Lower lobe of right lung (tissue), 2 donors: ENCODE data around the gene FAM180A. TPM values are rescaled to one million over a fixed set of nuclear protein-coding genes. Genes with fewer than 3 reads are reported as not detected.

Experiments
- ATAC-seq, 2 donors: fragments of 200-7000 bp; cut with Tn5 transposase; one replicate each; pipeline ENCODE4 v1.9.1; 2020 to 2022; ENCODE audit warnings: mild to moderate bottlenecking in 2 of 2, moderate library complexity in 2 of 2
- DNase-seq: peaks from one replicate; pipeline ENCODE4 v3.0.0-alpha.2; 2020
- H3K27ac ChIP-seq: fragments of 200-600 bp; one replicate; pipeline ENCODE4 v1.8.0; 2022
- H3K27me3 ChIP-seq: fragments of 200-600 bp; one replicate; pipeline ENCODE4 v1.8.0; 2022; ENCODE audit warnings: low read depth
- H3K36me3 ChIP-seq: fragments of 200-600 bp; one replicate; pipeline ENCODE4 v1.8.0; 2022; ENCODE audit warnings: mild to moderate bottlenecking
- H3K4me1 ChIP-seq: fragments of 200-600 bp; one replicate; pipeline ENCODE4 v1.8.0; 2022
- H3K4me3 ChIP-seq: fragments of 200-600 bp; one replicate; pipeline ENCODE4 v1.8.0; 2022; ENCODE audit warnings: mild to moderate bottlenecking
- H3K9me3 ChIP-seq: fragments of 200-600 bp; one replicate; pipeline ENCODE4 v1.8.0; 2022
- intact Hi-C: fragments of 100-400 bp; cut with DNase I; formaldehyde crosslinking; loops from one replicate; pipeline ENCODE4 v1.11.0; 2022
- total RNA-seq: library from RNA; stranded (reverse); fragmentation: NEBNext Ultra II Directional; extraction: Animal tissue kit (Norgen Biotek cat#: 25700); gene quantifications from one replicate; pipeline ENCODE4 v1.2.1, GENCODE V29; 2021
- TF ChIP-seq, protein P1 (sequence below): fragments of 200-600 bp; IDR thresholded peaks from one replicate; pipeline ENCODE4 v1.8.0; 2022; ENCODE audit warnings: antibody characterized with exemption, mild to moderate bottlenecking
- donor health status: DM: no; HTN: yes; CAD: no; lungs with severe emphysema.

Gene FAM180A
- total RNA-seq, 1 donor from 2014 or later = 3.0 TPM

DNA sequence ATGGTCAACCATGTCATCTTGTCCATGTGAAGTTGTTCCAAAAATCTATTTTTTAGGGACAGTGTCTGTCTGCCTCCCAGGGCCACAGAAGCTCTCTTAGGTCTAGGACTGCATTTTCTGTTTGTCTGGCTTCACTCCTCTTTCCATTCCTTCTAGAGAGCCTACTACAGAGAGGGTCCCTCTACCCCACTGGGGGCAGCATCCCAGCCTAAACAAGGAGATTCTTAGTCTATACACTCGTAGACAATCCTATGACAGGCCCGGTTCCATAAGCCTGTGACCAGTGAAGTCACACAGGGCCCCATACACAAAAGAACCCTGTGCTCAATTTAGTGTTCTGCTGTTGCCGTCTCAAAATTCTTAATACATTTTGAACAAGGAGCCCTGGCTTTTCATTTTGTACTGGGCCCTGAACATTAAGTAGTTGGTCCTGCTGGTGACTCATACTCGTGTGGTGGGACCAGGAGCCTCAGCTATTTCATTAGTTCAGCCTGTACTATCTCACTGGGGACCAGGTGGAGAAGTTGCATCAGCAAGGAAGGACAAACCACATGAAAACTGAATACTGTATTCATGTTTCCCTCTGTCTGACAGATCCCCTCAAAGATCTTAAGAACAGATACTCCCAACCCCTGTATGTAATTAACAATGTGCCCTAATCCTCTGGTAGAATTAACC lies 23.5 kb upstream of the FAM180A start:
- ATAC-seq (no peak), DNase-seq (no peak)
- Histone ChIP-seq H3K9me3 (no peaks in the 10 kb centered on the region), H3K4me3 (no peak overlapping the region), H3K27ac (peak overlapping the region; percentile 46), H3K27me3 (no peaks in the 10 kb centered on the region), H3K4me1 (peaks cover 30% of the 10 kb centered on the region), H3K36me3 (no peaks in the 10 kb centered on the region)
- intact Hi-C loops = no loop called here
- TF ChIP-seq, protein P1, sequence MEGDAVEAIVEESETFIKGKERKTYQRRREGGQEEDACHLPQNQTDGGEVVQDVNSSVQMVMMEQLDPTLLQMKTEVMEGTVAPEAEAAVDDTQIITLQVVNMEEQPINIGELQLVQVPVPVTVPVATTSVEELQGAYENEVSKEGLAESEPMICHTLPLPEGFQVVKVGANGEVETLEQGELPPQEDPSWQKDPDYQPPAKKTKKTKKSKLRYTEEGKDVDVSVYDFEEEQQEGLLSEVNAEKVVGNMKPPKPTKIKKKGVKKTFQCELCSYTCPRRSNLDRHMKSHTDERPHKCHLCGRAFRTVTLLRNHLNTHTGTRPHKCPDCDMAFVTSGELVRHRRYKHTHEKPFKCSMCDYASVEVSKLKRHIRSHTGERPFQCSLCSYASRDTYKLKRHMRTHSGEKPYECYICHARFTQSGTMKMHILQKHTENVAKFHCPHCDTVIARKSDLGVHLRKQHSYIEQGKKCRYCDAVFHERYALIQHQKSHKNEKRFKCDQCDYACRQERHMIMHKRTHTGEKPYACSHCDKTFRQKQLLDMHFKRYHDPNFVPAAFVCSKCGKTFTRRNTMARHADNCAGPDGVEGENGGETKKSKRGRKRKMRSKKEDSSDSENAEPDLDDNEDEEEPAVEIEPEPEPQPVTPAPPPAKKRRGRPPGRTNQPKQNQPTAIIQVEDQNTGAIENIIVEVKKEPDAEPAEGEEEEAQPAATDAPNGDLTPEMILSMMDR = no peak

DNA sequence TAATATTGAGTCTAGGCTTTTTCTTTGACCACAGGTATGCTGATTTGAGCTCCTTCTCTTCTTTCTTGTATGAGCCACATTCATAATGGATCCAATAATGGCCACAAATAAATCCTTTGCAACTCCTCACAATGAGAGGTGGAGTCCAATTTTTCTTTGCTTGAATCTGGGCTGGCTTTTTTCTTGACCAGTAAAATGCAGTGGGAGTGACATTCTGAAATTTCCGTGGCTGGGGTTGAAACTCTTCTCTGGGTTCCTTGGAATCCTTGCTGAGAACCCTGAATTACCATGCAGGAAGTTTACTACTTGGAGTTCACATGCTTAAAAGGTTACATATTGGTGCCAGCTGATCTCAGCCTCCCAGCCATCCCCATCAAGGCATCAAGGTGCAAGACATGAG lies 22.4 kb upstream of the FAM180A start:
- H3K27ac ChIP-seq = no peak overlapping the region
- TF ChIP-seq, protein P1 = no peak
- ATAC-seq (no peak), DNase-seq (no peak)
- H3K36me3 ChIP-seq = no peaks in the 10 kb centered on the region
- H3K9me3 ChIP-seq = no peaks in the 10 kb centered on the region
- no peak overlapping the region for H3K4me3 ChIP-seq
- intact Hi-C loops = no loop called here
- no peaks in the 10 kb centered on the region for H3K27me3 ChIP-seq
- peaks cover 30% of the 10 kb centered on the region for H3K4me1 ChIP-seq

DNA sequence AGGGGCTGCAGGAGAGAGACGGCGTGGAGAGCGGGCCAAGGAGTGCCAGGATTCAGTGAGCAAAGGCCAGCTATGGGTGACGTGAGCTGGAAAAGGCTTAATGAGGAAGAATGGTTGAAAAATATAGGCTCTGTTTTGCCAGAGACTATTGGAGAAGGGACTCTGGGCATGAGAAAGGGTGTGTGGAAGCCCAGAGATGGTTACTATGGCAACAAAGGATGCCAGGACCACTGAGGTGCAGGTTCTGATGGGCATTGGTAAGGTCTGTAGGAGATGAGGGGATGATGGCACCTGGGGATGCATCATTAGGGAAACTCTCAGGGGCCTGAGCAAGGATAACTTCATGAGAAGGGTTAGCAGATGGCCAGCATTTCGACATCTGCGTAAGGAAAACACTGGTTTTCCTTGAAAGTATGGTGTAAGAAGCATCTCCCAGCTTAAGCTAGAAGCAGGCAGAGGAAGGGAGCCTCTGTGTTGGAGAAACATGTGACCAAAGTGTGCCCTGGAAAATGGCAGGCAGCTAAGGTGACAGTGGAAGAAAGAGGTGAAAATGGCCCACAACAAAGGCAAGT lies 21.6 kb upstream of the FAM180A start:
- Histone ChIP-seq H3K27ac (no peak overlapping the region), H3K36me3 (no peaks in the 10 kb centered on the region)

DNA sequence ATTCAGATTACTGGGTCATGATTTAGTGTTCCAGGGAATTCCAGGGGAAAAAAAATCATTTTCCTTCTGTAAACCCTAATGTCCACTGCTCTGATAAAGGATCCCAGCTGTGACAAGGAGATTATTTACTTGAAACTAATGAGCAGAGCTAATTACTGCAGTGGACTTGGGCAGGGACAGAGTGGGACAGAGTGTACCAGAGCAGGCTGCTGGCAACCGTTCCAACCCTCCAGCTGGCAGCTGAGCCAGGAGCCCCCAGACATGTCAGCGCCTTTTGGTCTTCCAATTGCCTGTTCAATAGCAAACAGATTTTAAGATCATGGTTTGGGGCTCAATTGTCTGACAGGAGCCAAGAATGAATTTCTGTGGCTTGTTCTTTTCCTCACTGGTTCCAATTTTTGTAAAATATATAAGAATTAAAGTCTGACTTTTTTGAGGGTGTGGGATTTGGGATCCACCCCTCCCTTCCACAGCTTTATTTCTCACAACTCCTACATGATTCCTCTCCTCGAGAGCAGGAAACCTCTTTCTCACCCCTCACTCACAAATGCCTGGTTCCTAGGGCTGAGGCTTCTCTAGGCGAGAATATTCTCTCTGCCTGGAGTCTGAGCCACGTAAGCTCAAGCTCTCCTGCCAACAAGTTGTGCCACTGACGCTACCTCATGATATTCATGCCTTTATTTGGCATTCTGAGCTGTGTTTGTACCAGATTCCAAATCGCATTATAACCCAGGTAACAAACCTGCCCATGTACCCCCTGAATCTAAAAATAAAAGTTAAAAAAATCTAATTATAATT lies 20.6 kb upstream of the FAM180A start:
- H3K36me3 ChIP-seq = no peaks in the 10 kb centered on the region
- H3K4me3 ChIP-seq = no peak overlapping the region
- no peaks in the 10 kb centered on the region for H3K27me3 ChIP-seq
- peak overlapping the region; percentile 31 for H3K27ac ChIP-seq
- no peak for DNase-seq
- TF ChIP-seq, protein P1 = no peak
- peaks cover 29% of the 10 kb centered on the region for H3K4me1 ChIP-seq
- intact Hi-C loops = no loop called here
- ATAC-seq = peak; percentile 51 to 69
- no peaks in the 10 kb centered on the region for H3K9me3 ChIP-seq

More for the DNA sequence above, 21.6 kb upstream of the FAM180A start:
- ATAC-seq (no peak), DNase-seq (no peak)
- Histone ChIP-seq H3K4me1 (peaks cover 30% of the 10 kb centered on the region), H3K27me3 (no peaks in the 10 kb centered on the region), H3K4me3 (no peak overlapping the region), H3K9me3 (no peaks in the 10 kb centered on the region)
- TF ChIP-seq, protein P1 = no peak
- intact Hi-C loops = no loop called here

DNA sequence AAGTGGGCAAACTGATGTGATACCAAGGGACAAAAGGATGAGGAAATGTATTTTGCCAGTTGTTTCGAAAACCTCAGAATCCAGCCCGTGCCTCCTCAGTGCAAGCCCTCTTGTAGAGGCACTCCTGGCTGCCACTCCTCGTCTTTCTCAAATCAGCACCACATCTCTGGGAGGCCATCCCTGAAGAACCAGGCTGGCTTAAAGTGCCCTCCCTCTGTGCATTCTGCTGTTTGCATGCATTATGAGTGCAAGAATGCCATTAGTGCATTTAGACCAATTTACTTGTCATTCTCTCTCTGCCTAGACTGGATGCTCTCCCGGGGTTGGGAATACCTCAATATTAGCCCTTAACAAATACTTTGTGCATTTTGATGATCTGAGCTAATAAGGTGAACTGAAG lies 19.9 kb upstream of the FAM180A start:
- ATAC-seq (no peak), DNase-seq (no peak)
- no peaks in the 10 kb centered on the region for H3K27me3 ChIP-seq
- peaks cover 21% of the 10 kb centered on the region for H3K4me1 ChIP-seq
- H3K9me3 ChIP-seq = no peaks in the 10 kb centered on the region
- intact Hi-C loops = no loop called here
- no peaks in the 10 kb centered on the region for H3K36me3 ChIP-seq
- no peak overlapping the region for H3K4me3 ChIP-seq
- TF ChIP-seq, protein P1 = no peak
- H3K27ac ChIP-seq = no peak overlapping the region
